ENCODE data around the gene SPATA24.

Gene SPATA24

GRCh38 chr5:139430015-139430414 lies 26.1 kb upstream of the SPATA24 start:
- H3K27ac ChIP-seq (ENCODE audit: low read depth, low read length): no peak overlapping the region
- no peak overlapping the region for H3K9ac ChIP-seq (ENCODE audit: low read length)
- H3K4me3 ChIP-seq (ENCODE audit: insufficient read depth, low read length, poor library complexity, severe bottlenecking): no peak overlapping the region
- H4K20me1 ChIP-seq (ENCODE audit: low read depth, low read length): no peaks in the 10 kb centered on the region
- H3K79me2 ChIP-seq (ENCODE audit: insufficient read depth, low read length): no peaks in the 10 kb centered on the region
- no peak overlapping the region for H2AFZ ChIP-seq (ENCODE audit: low read depth, low read length, severe bottlenecking)
- no peaks in the 10 kb centered on the region for H3K36me3 ChIP-seq (ENCODE audit: low read length)
- no peak overlapping the region for H3K4me2 ChIP-seq (ENCODE audit: low read depth, low read length, poor library complexity, severe bottlenecking)
- no peaks in the 10 kb centered on the region for H3K9me3 ChIP-seq (ENCODE audit: insufficient read depth, low read length)
- H3K9me2 ChIP-seq (replicated peaks; ENCODE audit: insufficient read depth, low read length): no peaks in the 10 kb centered on the region
- H3F3A ChIP-seq (ENCODE audit: insufficient read depth): no peaks in the 10 kb centered on the region
- no peak for TF ChIP-seq CTCF (IDR thresholded peaks at IDR 0.05; ENCODE audit: insufficient read depth, low read length, poor library complexity, severe bottlenecking)
- TF ChIP-seq EZH2phosphoT487 (conservative IDR thresholded peaks at IDR 0.05; ENCODE audit: low read length): no peak
- no peaks in the 10 kb centered on the region for H3K27me3 ChIP-seq (ENCODE audit: low read length)

GRCh38 chr5:139426203-139426885 lies 22.5 kb upstream of the SPATA24 start:
- Histone ChIP-seq H3K9me3 (ENCODE audit: insufficient read depth, low read length) (no peaks in the 10 kb centered on the region), H3K4me3 (ENCODE audit: insufficient read depth, low read length, poor library complexity, severe bottlenecking) (no peak overlapping the region), H3K4me2 (ENCODE audit: low read depth, low read length, poor library complexity, severe bottlenecking) (no peak overlapping the region), H4K20me1 (ENCODE audit: low read depth, low read length) (no peaks in the 10 kb centered on the region), H3K79me2 (ENCODE audit: insufficient read depth, low read length) (no peaks in the 10 kb centered on the region), H3K9ac (ENCODE audit: low read length) (no peak overlapping the region), H3K36me3 (ENCODE audit: low read length) (no peaks in the 10 kb centered on the region), H3F3A (ENCODE audit: insufficient read depth) (no peaks in the 10 kb centered on the region), H2AFZ (ENCODE audit: low read depth, low read length, severe bottlenecking) (no peak overlapping the region), H3K27me3 (ENCODE audit: low read length) (no peaks in the 10 kb centered on the region), H3K9me2 (replicated peaks; ENCODE audit: insufficient read depth, low read length) (no peaks in the 10 kb centered on the region), H3K27ac (ENCODE audit: low read depth, low read length) (no peak overlapping the region)
- TF ChIP-seq EZH2phosphoT487 (conservative IDR thresholded peaks at IDR 0.05; ENCODE audit: low read length) (no peak), CTCF (IDR thresholded peaks at IDR 0.05; ENCODE audit: insufficient read depth, low read length, poor library complexity, severe bottlenecking) (no peak)

- Histone ChIP-seq H3K9me2 (replicated peaks; ENCODE audit: insufficient read depth, low read length) (no peaks in the 10 kb centered on the region), H3K27ac (ENCODE audit: low read depth, low read length) (no peak overlapping the region), H3K79me2 (ENCODE audit: insufficient read depth, low read length) (no peaks in the 10 kb centered on the region), H4K20me1 (ENCODE audit: low read depth, low read length) (no peaks in the 10 kb centered on the region), H3K4me3 (ENCODE audit: insufficient read depth, low read length, poor library complexity, severe bottlenecking) (no peak overlapping the region), H3F3A (ENCODE audit: insufficient read depth) (no peaks in the 10 kb centered on the region), H3K9me3 (ENCODE audit: insufficient read depth, low read length) (no peaks in the 10 kb centered on the region), H3K27me3 (ENCODE audit: low read length) (no peaks in the 10 kb centered on the region), H3K36me3 (ENCODE audit: low read length) (no peaks in the 10 kb centered on the region), H3K4me2 (ENCODE audit: low read depth, low read length, poor library complexity, severe bottlenecking) (no peak overlapping the region), H2AFZ (ENCODE audit: low read depth, low read length, severe bottlenecking) (no peak overlapping the region), H3K9ac (ENCODE audit: low read length) (no peak overlapping the region)
- no peak for TF ChIP-seq CTCF (IDR thresholded peaks at IDR 0.05; ENCODE audit: insufficient read depth, low read length, poor library complexity, severe bottlenecking)
- TF ChIP-seq EZH2phosphoT487 (conservative IDR thresholded peaks at IDR 0.05; ENCODE audit: low read length): no peak
These were observed 21.6 kb upstream of the SPATA24 start for GRCh38 chr5:139425497-139425896.
